GM12878 (cell line): ENCODE data around the gene CD164. TPM values are rescaled to one million over a fixed set of nuclear protein-coding genes. Genes with fewer than 3 reads are reported as not detected.

Experiments
- ATAC-seq: fragments of 200-7000 bp; cut with Tn5 transposase; 3 replicates; pipeline ENCODE4 v1.9.1; 2020; ENCODE audit warnings: mild to moderate bottlenecking, moderate library complexity
- BruUV-seq: library from RNA; stranded (reverse); fragments of 400-500 nt; replicated peaks from 2 replicates; lab custom pipeline; 2021; lab: Mats Ljungman, UMichigan
- CTCF ChIA-PET: fragments of 300-600 bp; sonication (Branson Sonifier 250); formaldehyde crosslinking; extraction: SDS; loops from one replicate; lab custom pipeline; 2021; ENCODE audit warnings: inconsistent platforms; lab: Yijun Ruan, JAX
- POLR2A ChIA-PET: fragments of 350-600 bp; formaldehyde crosslinking; extraction: SDS; loops from one replicate; lab custom pipeline; 2021; ENCODE audit warnings: inconsistent platforms; lab: Charles Lee
- RAD21 ChIA-PET: fragments of 300-600 bp; sonication (Branson Sonifier 250); formaldehyde crosslinking; loops from one replicate; lab custom pipeline; 2023; ENCODE audit warnings: antibody characterized with exemption; ENCODE audit not compliant: unreplicated experiment; lab: Charles Lee
- SMC1A ChIA-PET: fragments of 300-600 bp; sonication (Branson Sonifier 250); formaldehyde crosslinking; loops from one replicate; lab custom pipeline; 2023; ENCODE audit not compliant: unreplicated experiment, uncharacterized antibody; lab: Charles Lee
- DNase-seq: peaks from one replicate; pipeline ENCODE4 v3.0.0-alpha.2; 2011; ENCODE audit warnings: low read depth, low spot score
- FAIRE-seq: peaks from 3 replicates; lab custom pipeline; 2011; peaks lifted over from hg19 to GRCh38; lab: Jason Lieb, UNC
- H2AFZ ChIP-seq: 2 replicates; pipeline ENCODE4 v1.6.0; 2011; ENCODE audit warnings: low read depth, low read length, control low read depth; ENCODE audit not compliant: control insufficient read depth
- H3K27ac ChIP-seq: 2 replicates; pipeline ENCODE4 v1.5.1; 2011; ENCODE audit warnings: control low read depth; ENCODE audit not compliant: control insufficient read depth, insufficient read depth
- H3K27me3 ChIP-seq, 2 experiments: replicated peaks in 1 of 2; 2 replicates each; pipeline versions ENCODE4 v1.6.0 to v1.6.1; 2011; ENCODE audit warnings: low read length in 1 of 2; ENCODE audit not compliant: control insufficient read depth in 2 of 2, insufficient read depth in 2 of 2
- H3K36me3 ChIP-seq, 2 experiments: 2 replicates each; pipeline ENCODE4 v1.5.1; 2011; ENCODE audit warnings: low read length in 1 of 2; ENCODE audit not compliant: control insufficient read depth in 2 of 2, insufficient read depth in 2 of 2
- H3K4me1 ChIP-seq: 2 replicates; pipeline ENCODE4 v1.6.1; 2011; ENCODE audit warnings: mild to moderate bottlenecking, low read length, moderate library complexity, mixed read lengths; ENCODE audit not compliant: control insufficient read depth, insufficient read depth
- H3K4me2 ChIP-seq: 2 replicates; pipeline ENCODE4 v1.6.0; 2011; ENCODE audit warnings: control low read depth; ENCODE audit not compliant: control insufficient read depth, insufficient read depth
- H3K4me3 ChIP-seq: fragments of 200-600 bp; sonication (generic); 2 replicates; pipeline ENCODE4 v1.5.1; 2016
- H3K79me2 ChIP-seq: 2 replicates; pipeline ENCODE4 v1.6.0; 2011; ENCODE audit warnings: low read length; ENCODE audit not compliant: control insufficient read depth, insufficient read depth
- H3K9ac ChIP-seq: 2 replicates; pipeline ENCODE4 v1.8.0; 2011; ENCODE audit warnings: low read length, control low read depth, mixed read lengths; ENCODE audit not compliant: control insufficient read depth, insufficient read depth
- H3K9me3 ChIP-seq: replicated peaks from 3 replicates; pipeline ENCODE4 v1.5.1; 2011; ENCODE audit warnings: mild to moderate bottlenecking, low read length; ENCODE audit not compliant: control insufficient read depth, insufficient read depth
- H4K20me1 ChIP-seq: 2 replicates; pipeline ENCODE4 v1.6.0; 2011; ENCODE audit not compliant: control insufficient read depth, insufficient read depth
- BMI1 ChIP-seq: fragments of 450-650 bp; IDR thresholded peaks from 2 replicates; pipeline ENCODE4 v1.6.1; 2016; ENCODE audit warnings: mild to moderate bottlenecking, moderate library complexity, borderline replicate concordance
- CHD4 ChIP-seq: fragments of 200-600 bp; sonication (generic); IDR thresholded peaks from 2 replicates; pipeline ENCODE4 v1.6.1; 2016; ENCODE audit warnings: mild to moderate bottlenecking
- CTCF ChIP-seq, 3 experiments: IDR thresholded peaks in 2 of 3; conservative IDR thresholded peaks in 1 of 3; 2 replicates each; pipeline ENCODE4 v1.5.1; 2011; ENCODE audit warnings: low read depth in 3 of 3, low read length in 3 of 3, mild to moderate bottlenecking in 3 of 3, control low read depth in 2 of 3, moderate library complexity in 2 of 3, inconsistent platforms in 1 of 3, mixed read lengths in 1 of 3; ENCODE audit not compliant: control insufficient read depth in 2 of 3, insufficient read depth in 1 of 3; ENCODE audit errors: extremely low read depth in 1 of 3
- E2F4 ChIP-seq: IDR thresholded peaks from 2 replicates; pipeline ENCODE4 v1.6.1; 2012; ENCODE audit warnings: low read depth, low read length, improper control_type of control experiment
- FOS ChIP-seq: IDR thresholded peaks from 3 replicates; pipeline ENCODE4 v1.6.1; 2011; ENCODE audit warnings: borderline replicate concordance; ENCODE audit not compliant: insufficient read length; ENCODE audit errors: extremely low read depth
- HDAC6 ChIP-seq: fragments of 200-600 bp; sonication (generic); IDR thresholded peaks from one replicate; pipeline ENCODE4 v1.8.0; 2017; ENCODE audit warnings: antibody characterized with exemption; ENCODE audit not compliant: unreplicated experiment
- KDM1A ChIP-seq: fragments of 200-600 bp; sonication (generic); IDR thresholded peaks from 2 replicates; pipeline ENCODE4 v1.6.1; 2016; ENCODE audit warnings: borderline replicate concordance
- LARP7 ChIP-seq: fragments of 450-650 bp; IDR thresholded peaks from 2 replicates; pipeline ENCODE4 v1.6.1; 2017; ENCODE audit warnings: mild to moderate bottlenecking
- MYC ChIP-seq: IDR thresholded peaks from 2 replicates; pipeline ENCODE4 v1.6.1; 2011; ENCODE audit warnings: mild to moderate bottlenecking, low read length, moderate library complexity, inconsistent platforms; ENCODE audit not compliant: insufficient read depth, insufficient replicate concordance, insufficient read length, severe bottlenecking
- NFIC ChIP-seq: IDR thresholded peaks from 2 replicates; pipeline ENCODE4 v1.6.1; 2012; ENCODE audit warnings: low read depth, mild to moderate bottlenecking, inconsistent platforms, low read length, moderate library complexity
- NFXL1 ChIP-seq: fragments of 450-650 bp; IDR thresholded peaks from 2 replicates; pipeline ENCODE4 v1.6.1; 2017; ENCODE audit warnings: antibody characterized with exemption, mild to moderate bottlenecking, borderline replicate concordance
- RELB ChIP-seq: fragments of 450-650 bp; IDR thresholded peaks from 2 replicates; pipeline ENCODE4 v1.6.1; 2017; ENCODE audit warnings: low read depth, mild to moderate bottlenecking, moderate library complexity
- ZNF384 ChIP-seq: IDR thresholded peaks from 2 replicates; pipeline ENCODE4 v1.6.1; 2012; ENCODE audit warnings: low read depth, mild to moderate bottlenecking, low read length, improper control_type of control experiment, borderline replicate concordance
- WGBS: methylation state at CpG from one replicate; pipeline ENCODE4 v1.1.6; 2016; ENCODE audit warnings: low lambda C conversion rate; ENCODE audit not compliant: insufficient replicate concordance, insufficient coverage; ENCODE audit errors: missing lambda C conversion rate; 5-methylcytosine and 5-hydroxymethylcytosine counted together
- in situ Hi-C: fragments of 300-500 bp; cut with MboI; formaldehyde crosslinking; loops from 9 replicates; pipeline ENCODE4 v1.14.3; 2018; ENCODE audit warnings: mixed read lengths
- intact Hi-C: fragments of 100-400 bp; cut with micrococcal nuclease; formaldehyde crosslinking; loops from one replicate; pipeline ENCODE4 v1.14.2; 2022; ENCODE audit not compliant: unreplicated experiment
- polyA plus RNA-seq, 11 experiments: library from polyadenylated mRNA; depleted of rRNA in 4 of 11; unstranded in 6 of 11; stranded (reverse) in 5 of 11; fragments of >200 nt; fragmentation: Nextera tagmentation in 4 of 11; fragmentation: Illumina TruSeq in 1 of 11; extraction: Ambion mirVana in 4 of 11; extraction: Trizol in 1 of 11; gene quantifications; 1 replicate in 1 of 11; 2 replicates in 10 of 11; pipeline versions ENCODE4 v1.2.1 to v1.2.3, GENCODE V29; 2011 to 2016; ENCODE audit warnings: inconsistent platforms in 2 of 11, missing spikeins in 2 of 11, low read depth in 1 of 11
- total RNA-seq, 4 experiments: library from RNA; depleted of rRNA in 3 of 4; stranded (reverse); fragments of >200 nt in 3 of 4; fragmentation: Illumina TruSeq in 1 of 4; extraction: Trizol in 1 of 4; gene quantifications; 2 replicates each; pipeline versions ENCODE4 v1.2.1 to v1.2.3, GENCODE V29; 2013 to 2021
- TF ChIP-seq, protein P1 (sequence below): IDR thresholded peaks from 2 replicates; pipeline ENCODE4 v1.6.1; 2012; ENCODE audit warnings: low read length, inconsistent platforms
- TF ChIP-seq, protein P2 (sequence below): IDR thresholded peaks from 2 replicates; pipeline ENCODE4 v1.6.1; 2011; ENCODE audit warnings: borderline replicate concordance, low read depth, mild to moderate bottlenecking, moderate library complexity, mixed read lengths, low read length; ENCODE audit not compliant: insufficient read depth; ENCODE audit errors: extremely low read length

CD164 gene
- total and polyA plus RNA-seq, 10 of the 15 experiments (the other 5 are each of a cell fraction or from before 2014, with no cell fraction given), result 145 to 447 (median 211) TPM

DNA sequence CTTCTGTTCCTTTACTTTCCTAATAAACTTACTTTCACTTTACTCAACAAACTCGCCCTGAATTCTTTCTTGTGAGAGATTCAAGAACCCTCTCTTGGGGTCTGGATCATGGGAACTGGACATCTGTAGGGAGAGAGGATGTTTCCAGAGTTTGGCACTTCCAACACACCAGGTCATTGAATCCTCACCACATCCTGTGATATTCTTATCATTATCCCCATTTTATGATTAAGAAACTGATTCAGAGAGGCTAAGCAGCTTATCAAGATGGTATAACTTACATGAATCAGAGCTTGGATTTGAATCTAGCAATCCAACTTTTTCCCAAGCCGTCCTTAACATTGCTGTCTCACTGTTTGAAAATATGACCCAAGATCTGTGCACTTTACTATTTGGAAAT is 42.7 kb upstream of the CD164 start:
- in situ Hi-C loops, result no loop called here
- ChIA-PET SMC1A (no interaction called here), POLR2A (no interaction called here), RAD21 (no interaction called here), CTCF (interaction anchor here (0.6 kb wide), 1 partner anchor 225 kb away, joined by 3 read pairs; no protein-coding TSS in a partner anchor)
- Histone ChIP-seq H3K4me3 (no peak overlapping the region), H4K20me1 (no peaks in the 10 kb centered on the region), H3K9me3 (no peaks in the 10 kb centered on the region), H2AFZ (peak overlapping the region; percentile 4; the same call in 1 of the 2 replicates), H3K27me3 (no peaks in the 10 kb centered on the region; a peak in 1 of 4 replicates), H3K36me3 (no peaks in the 10 kb centered on the region), H3K4me2 (no peak overlapping the region), H3K79me2 (no peaks in the 10 kb centered on the region), H3K4me1 (no peaks in the 10 kb centered on the region), H3K27ac (no peak overlapping the region), H3K9ac (no peak overlapping the region)
- intact Hi-C loops, result no loop called here
- no peak for FAIRE-seq
- BruUV-seq, result no TSS peak
- no peak for DNase-seq
- ATAC-seq, result no peak
- WGBS, result 39% methylated on average over 2 of the region's 2 CpGs
- TF ChIP-seq MYC (no peak), ZNF384 (no peak), E2F4 (no peak), KDM1A (no peak), CTCF (IDR thresholded peaks at IDR 0.05 in 2 of 3, conservative IDR thresholded peaks at IDR 0.05 in 1 of 3; ENCODE audit: control insufficient read depth in 2 of 3, extremely low read depth in 1 of 3, insufficient read depth in 1 of 3, low read depth in 3 of 3, low read length in 3 of 3) (no peak), NFIC (no peak), NFXL1 (no peak), FOS (no peak), CHD4 (no peak), BMI1 (no peak), HDAC6 (no peak), RELB (no peak), LARP7 (no peak)
- TF ChIP-seq, protein P1, sequence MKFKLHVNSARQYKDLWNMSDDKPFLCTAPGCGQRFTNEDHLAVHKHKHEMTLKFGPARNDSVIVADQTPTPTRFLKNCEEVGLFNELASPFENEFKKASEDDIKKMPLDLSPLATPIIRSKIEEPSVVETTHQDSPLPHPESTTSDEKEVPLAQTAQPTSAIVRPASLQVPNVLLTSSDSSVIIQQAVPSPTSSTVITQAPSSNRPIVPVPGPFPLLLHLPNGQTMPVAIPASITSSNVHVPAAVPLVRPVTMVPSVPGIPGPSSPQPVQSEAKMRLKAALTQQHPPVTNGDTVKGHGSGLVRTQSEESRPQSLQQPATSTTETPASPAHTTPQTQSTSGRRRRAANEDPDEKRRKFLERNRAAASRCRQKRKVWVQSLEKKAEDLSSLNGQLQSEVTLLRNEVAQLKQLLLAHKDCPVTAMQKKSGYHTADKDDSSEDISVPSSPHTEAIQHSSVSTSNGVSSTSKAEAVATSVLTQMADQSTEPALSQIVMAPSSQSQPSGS, result no peak
- TF ChIP-seq, protein P2, sequence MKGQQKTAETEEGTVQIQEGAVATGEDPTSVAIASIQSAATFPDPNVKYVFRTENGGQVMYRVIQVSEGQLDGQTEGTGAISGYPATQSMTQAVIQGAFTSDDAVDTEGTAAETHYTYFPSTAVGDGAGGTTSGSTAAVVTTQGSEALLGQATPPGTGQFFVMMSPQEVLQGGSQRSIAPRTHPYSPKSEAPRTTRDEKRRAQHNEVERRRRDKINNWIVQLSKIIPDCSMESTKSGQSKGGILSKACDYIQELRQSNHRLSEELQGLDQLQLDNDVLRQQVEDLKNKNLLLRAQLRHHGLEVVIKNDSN, result no peak
